Esophagus muscularis mucosa (tissue), 4 donors: ENCODE results near the gene LILRB2.
"Not testable (repeated sequence)": the region's sequence is repeated elsewhere in the genome, so short reads cannot be mapped to it uniquely, and the experiment has no call there.

Experiments used
- CTCF ChIP-seq, 3 experiments: fragments of 200-600 bp in 2 of 3; fragments of 450-650 bp in 1 of 3; sonication (generic) in 2 of 3; IDR thresholded peaks; one replicate each; pipeline ENCODE4 v1.5.1; 2017 to 2019; ENCODE audit warnings: antibody characterized with exemption in 3 of 3, mild to moderate bottlenecking in 2 of 3, moderate library complexity in 1 of 3
- EP300 ChIP-seq: sonication (generic); formaldehyde crosslinking; IDR thresholded peaks from one replicate; pipeline ENCODE4 v1.6.1; 2017; ENCODE audit warnings: antibody characterized with exemption
- POLR2A ChIP-seq: fragments of 450-650 bp; IDR thresholded peaks from one replicate; pipeline ENCODE4 v1.6.1; 2017; ENCODE audit warnings: antibody characterized with exemption, moderate library complexity, mild to moderate bottlenecking, low read depth
- POLR2AphosphoS5 ChIP-seq, 2 donors: sonication (generic); formaldehyde crosslinking; IDR thresholded peaks; one replicate each; pipeline ENCODE4 v1.6.1; 2017; ENCODE audit warnings: antibody characterized with exemption in 2 of 2

- not testable (repeated sequence) for TF ChIP-seq POLR2AphosphoS5 (IDR thresholded peaks at IDR 0.05); POLR2A; CTCF (IDR thresholded peaks at IDR 0.05); EP300
These were observed 41.4 kb upstream of the LILRB2 start for GRCh38 chr19:54322295-54322694.
